ENCODE results near the gene PLXNB1. TPM values are rescaled to one million over a fixed set of nuclear protein-coding genes. Genes with fewer than 3 reads are reported as not detected.

Gene PLXNB1
- total RNA-seq, 1 donor: 35.0 TPM

- TF ChIP-seq CTCF (IDR thresholded peaks at IDR 0.05; ENCODE audit: insufficient read depth, low read depth, low read length): no peak
- no peak for DNase-seq (ENCODE audit: low read depth)
- H3K4me3 ChIP-seq (ENCODE audit: low read depth, low read length): no peak overlapping the region
Measured at GRCh38 chr3:48406443-48407431, 23.1 kb downstream of the PLXNB1 start.

- TF ChIP-seq CTCF (IDR thresholded peaks at IDR 0.05; ENCODE audit: insufficient read depth, low read depth, low read length): no peak
- no peak overlapping the region for H3K4me3 ChIP-seq (ENCODE audit: low read depth, low read length)
- DNase-seq (ENCODE audit: low read depth): no peak
Measured at GRCh38 chr3:48405971-48406370, 23.9 kb downstream of the PLXNB1 start.

- DNase-seq (ENCODE audit: low read depth): no peak
- H3K4me3 ChIP-seq (ENCODE audit: low read depth, low read length): no peak overlapping the region
- TF ChIP-seq CTCF (IDR thresholded peaks at IDR 0.05; ENCODE audit: insufficient read depth, low read depth, low read length): no peak
Measured at GRCh38 chr3:48405343-48405881, 24.5 kb downstream of the PLXNB1 start.

- no peak for DNase-seq (ENCODE audit: low read depth)
- H3K4me3 ChIP-seq (ENCODE audit: low read depth, low read length): no peak overlapping the region
- no peak for TF ChIP-seq CTCF (IDR thresholded peaks at IDR 0.05; ENCODE audit: insufficient read depth, low read depth, low read length)
Measured at GRCh38 chr3:48404440-48405342, 25.2 kb downstream of the PLXNB1 start.

GRCh38 chr3:48403533-48404439 is 26.1 kb downstream of the PLXNB1 start:
- DNase-seq (ENCODE audit: low read depth): no peak
- H3K4me3 ChIP-seq (ENCODE audit: low read depth, low read length): no peak overlapping the region
- TF ChIP-seq CTCF (IDR thresholded peaks at IDR 0.05; ENCODE audit: insufficient read depth, low read depth, low read length): no peak

- TF ChIP-seq CTCF (IDR thresholded peaks at IDR 0.05; ENCODE audit: insufficient read depth, low read depth, low read length): no peak
- H3K4me3 ChIP-seq (ENCODE audit: low read depth, low read length): no peak overlapping the region
- no peak for DNase-seq (ENCODE audit: low read depth)
Measured at GRCh38 chr3:48402907-48403306, 27.0 kb downstream of the PLXNB1 start.
